T-helper 22 cell (primary cell): ENCODE results near the gene CEP41.

Experiments
- DNase-seq: peaks from one replicate; pipeline ENCODE4 v3.0.0-alpha.2; 2020; ENCODE audit warnings: low read depth

The CEP41 gene

GRCh38 chr7:130350945-130351790, 89.6 kb downstream of the CEP41 start:
- DNase-seq, result no peak

GRCh38 chr7:130349911-130350782, 90.7 kb downstream of the CEP41 start:
- DNase-seq, result no peak

DNA sequence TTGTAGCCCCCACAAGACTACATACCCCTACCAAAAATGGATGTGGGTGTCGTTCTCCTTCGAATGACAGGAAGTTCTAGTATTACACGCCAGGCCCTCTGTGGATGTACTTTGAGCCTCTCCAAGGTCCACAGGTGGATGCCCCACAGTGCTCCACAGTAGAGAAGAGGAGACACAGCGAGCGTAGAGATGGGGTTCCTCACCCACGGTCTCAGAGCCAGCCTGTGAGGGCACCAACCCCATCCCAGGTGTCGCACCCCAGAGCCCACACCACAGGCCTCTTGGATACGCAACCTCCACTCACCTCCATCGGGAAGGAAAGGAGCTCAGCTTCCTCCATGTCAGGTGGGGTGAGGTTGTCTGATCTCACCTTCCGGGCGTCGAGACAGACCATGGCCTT, 93.9 kb downstream of the CEP41 start:
- DNase-seq, result no peak

- no peak for DNase-seq
Measured at GRCh38 chr7:130346177-130346905, 94.5 kb downstream of the CEP41 start.

- no peak for DNase-seq
Measured at GRCh38 chr7:130345725-130346124, 95.1 kb downstream of the CEP41 start.

DNA sequence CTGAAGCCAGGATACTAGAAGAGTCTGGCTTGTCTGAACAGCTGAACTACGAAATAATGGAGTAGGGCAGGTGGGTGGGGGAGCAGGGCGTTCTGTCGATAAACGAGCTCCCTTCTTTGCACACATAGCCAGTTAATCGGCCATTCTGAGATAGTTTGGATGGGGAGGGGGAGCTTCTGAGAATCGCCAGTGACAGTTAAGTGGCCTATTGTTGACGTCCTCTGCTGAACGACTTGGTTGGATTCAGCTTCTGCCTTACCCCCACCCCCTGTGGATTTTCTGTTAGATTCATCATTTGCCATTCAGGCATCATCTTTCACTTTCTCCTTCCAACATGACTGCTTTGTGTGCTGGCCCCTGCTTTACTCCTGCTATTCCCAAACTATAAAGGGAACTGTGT, 95.7 kb downstream of the CEP41 start:
- DNase-seq, result no peak

GRCh38 chr7:130344271-130344866, 96.4 kb downstream of the CEP41 start, which contains the start of gene CPA5:
CPA5 (plus strand) TSS chr7:130344816; CDS start chr7:130346486, 1,670 bp downstream.
- no peak for DNase-seq
